HG03108 (cell line): ENCODE data around the gene RBM47.
"Not testable (repeated sequence)": the region's sequence is repeated elsewhere in the genome, so short reads cannot be mapped to it uniquely, and the experiment has no call there.

Experiments used
- ATAC-seq: cut with Tn5 transposase; IDR thresholded peaks from one replicate; pipeline ENCODE4 v1.9.1; 2021; ENCODE audit warnings: moderate library complexity; ENCODE audit not compliant: unreplicated experiment

Gene RBM47

GRCh38 chr4:40455340-40455902 is 174.2 kb downstream of the RBM47 start:
- ATAC-seq = no peak

GRCh38 chr4:40454816-40455215 is 174.8 kb downstream of the RBM47 start:
- no peak for ATAC-seq

GRCh38 chr4:40453912-40454311 is 175.8 kb downstream of the RBM47 start:
- no peak for ATAC-seq

- no peak for ATAC-seq
Measured at GRCh38 chr4:40448875-40449274, 180.8 kb downstream of the RBM47 start.

GRCh38 chr4:40446839-40447238 is 182.8 kb downstream of the RBM47 start:
- no peak for ATAC-seq

GRCh38 chr4:40446261-40446750 is 183.4 kb downstream of the RBM47 start:
- not testable (repeated sequence) for ATAC-seq

GRCh38 chr4:40445671-40446070 is 184.0 kb downstream of the RBM47 start:
- no peak for ATAC-seq

- ATAC-seq = no peak
Measured at GRCh38 chr4:40441430-40441829, 188.2 kb downstream of the RBM47 start.

GRCh38 chr4:40439519-40439918 is 190.1 kb downstream of the RBM47 start:
- ATAC-seq = no peak

- no peak for ATAC-seq
Measured at GRCh38 chr4:40438384-40439026, 191.2 kb downstream of the RBM47 start.

GRCh38 chr4:40437741-40438383 is 191.8 kb downstream of the RBM47 start:
- ATAC-seq = no peak

- not testable (repeated sequence) for ATAC-seq
Measured at GRCh38 chr4:40435306-40435705, 194.4 kb downstream of the RBM47 start.

GRCh38 chr4:40434126-40434687 is 195.5 kb downstream of the RBM47 start:
- ATAC-seq = no peak

GRCh38 chr4:40432504-40432903 is 197.2 kb downstream of the RBM47 start:
- ATAC-seq = no peak

- not testable (repeated sequence) for ATAC-seq
Measured at GRCh38 chr4:40427871-40428270, 201.8 kb downstream of the RBM47 start.

- no peak for ATAC-seq
Measured at GRCh38 chr4:40427128-40427527, 202.5 kb downstream of the RBM47 start.

GRCh38 chr4:40425799-40426574 is 203.7 kb downstream of the RBM47 start:
- ATAC-seq = no peak

GRCh38 chr4:40423735-40424134 is 205.9 kb downstream of the RBM47 start:
- no peak for ATAC-seq

- ATAC-seq = no peak
Measured at GRCh38 chr4:40421839-40422708, 207.6 kb downstream of the RBM47 start.

- ATAC-seq = no peak
Measured at GRCh38 chr4:40419231-40419912, 210.3 kb downstream of the RBM47 start.
